ENCODE data around the gene CIROP.

Gene CIROP

GRCh38 chr14:23070262-23071129 is 34.3 kb downstream of the CIROP start:
- peaks cover 23% of the 10 kb centered on the region for H3K4me1 ChIP-seq
- TF ChIP-seq, protein P1, sequence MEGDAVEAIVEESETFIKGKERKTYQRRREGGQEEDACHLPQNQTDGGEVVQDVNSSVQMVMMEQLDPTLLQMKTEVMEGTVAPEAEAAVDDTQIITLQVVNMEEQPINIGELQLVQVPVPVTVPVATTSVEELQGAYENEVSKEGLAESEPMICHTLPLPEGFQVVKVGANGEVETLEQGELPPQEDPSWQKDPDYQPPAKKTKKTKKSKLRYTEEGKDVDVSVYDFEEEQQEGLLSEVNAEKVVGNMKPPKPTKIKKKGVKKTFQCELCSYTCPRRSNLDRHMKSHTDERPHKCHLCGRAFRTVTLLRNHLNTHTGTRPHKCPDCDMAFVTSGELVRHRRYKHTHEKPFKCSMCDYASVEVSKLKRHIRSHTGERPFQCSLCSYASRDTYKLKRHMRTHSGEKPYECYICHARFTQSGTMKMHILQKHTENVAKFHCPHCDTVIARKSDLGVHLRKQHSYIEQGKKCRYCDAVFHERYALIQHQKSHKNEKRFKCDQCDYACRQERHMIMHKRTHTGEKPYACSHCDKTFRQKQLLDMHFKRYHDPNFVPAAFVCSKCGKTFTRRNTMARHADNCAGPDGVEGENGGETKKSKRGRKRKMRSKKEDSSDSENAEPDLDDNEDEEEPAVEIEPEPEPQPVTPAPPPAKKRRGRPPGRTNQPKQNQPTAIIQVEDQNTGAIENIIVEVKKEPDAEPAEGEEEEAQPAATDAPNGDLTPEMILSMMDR (IDR thresholded peaks at IDR 0.05; ENCODE audit: low read depth, low read length), result no peak
- H3K36me3 ChIP-seq, result peaks cover 57% of the 10 kb centered on the region
- no peaks in the 10 kb centered on the region for H3K27me3 ChIP-seq
- H3K4me3 ChIP-seq (ENCODE audit: low read depth, low read length), result peak overlapping the region; percentile 99
- H3K9me3 ChIP-seq, result no peaks in the 10 kb centered on the region
- DNase-seq, result no peak

- Histone ChIP-seq H3K36me3 (peaks cover 61% of the 10 kb centered on the region), H3K4me1 (peaks cover 23% of the 10 kb centered on the region), H3K27me3 (no peaks in the 10 kb centered on the region), H3K4me3 (ENCODE audit: low read depth, low read length) (peak overlapping the region; percentile 12; the same call in 1 of the 2 replicates), H3K9me3 (no peaks in the 10 kb centered on the region)
- TF ChIP-seq, protein P1 (IDR thresholded peaks at IDR 0.05; ENCODE audit: low read depth, low read length), result no peak
- no peak for DNase-seq
Observed at GRCh38 chr14:23069413-23069806, 35.4 kb downstream of the CIROP start.

- H3K4me1 ChIP-seq, result peaks cover 23% of the 10 kb centered on the region
- TF ChIP-seq, protein P1 (IDR thresholded peaks at IDR 0.05; ENCODE audit: low read depth, low read length), result peak; percentile 100
- peaks cover 63% of the 10 kb centered on the region for H3K36me3 ChIP-seq
- H3K9me3 ChIP-seq, result no peaks in the 10 kb centered on the region
- no peaks in the 10 kb centered on the region for H3K27me3 ChIP-seq
- DNase-seq, result peak; percentile 84
- H3K4me3 ChIP-seq (ENCODE audit: low read depth, low read length), result peak overlapping the region; percentile 23
Observed at GRCh38 chr14:23068789-23069412, 35.9 kb downstream of the CIROP start.

- H3K4me3 ChIP-seq (ENCODE audit: low read depth, low read length), result peak overlapping the region; percentile 23; the same call in 1 of the 2 replicates
- DNase-seq, result no peak
- TF ChIP-seq, protein P1 (IDR thresholded peaks at IDR 0.05; ENCODE audit: low read depth, low read length), result no peak
- no peaks in the 10 kb centered on the region for H3K27me3 ChIP-seq
- H3K36me3 ChIP-seq, result peaks cover 68% of the 10 kb centered on the region
- H3K4me1 ChIP-seq, result peaks cover 23% of the 10 kb centered on the region
- no peaks in the 10 kb centered on the region for H3K9me3 ChIP-seq
Observed at GRCh38 chr14:23067847-23068788, 36.7 kb downstream of the CIROP start.

- H3K27me3 ChIP-seq, result no peaks in the 10 kb centered on the region
- H3K4me3 ChIP-seq (ENCODE audit: low read depth, low read length), result no peak overlapping the region
- DNase-seq, result no peak
- peaks cover 68% of the 10 kb centered on the region for H3K36me3 ChIP-seq
- H3K4me1 ChIP-seq, result peaks cover 14% of the 10 kb centered on the region
- TF ChIP-seq, protein P1 (IDR thresholded peaks at IDR 0.05; ENCODE audit: low read depth, low read length), result no peak
- H3K9me3 ChIP-seq, result no peaks in the 10 kb centered on the region
Observed at GRCh38 chr14:23066855-23067744, 37.7 kb downstream of the CIROP start.
